GM21619 (cell line): Measurements from ENCODE around the gene ALPP.
"Not testable (repeated sequence)": the region's sequence is repeated elsewhere in the genome, so short reads cannot be mapped to it uniquely, and the experiment has no call there.

Experiments
- ATAC-seq: cut with Tn5 transposase; IDR thresholded peaks from one replicate; pipeline ENCODE4 v1.9.1; 2021; ENCODE audit not compliant: unreplicated experiment

ALPP gene

DNA sequence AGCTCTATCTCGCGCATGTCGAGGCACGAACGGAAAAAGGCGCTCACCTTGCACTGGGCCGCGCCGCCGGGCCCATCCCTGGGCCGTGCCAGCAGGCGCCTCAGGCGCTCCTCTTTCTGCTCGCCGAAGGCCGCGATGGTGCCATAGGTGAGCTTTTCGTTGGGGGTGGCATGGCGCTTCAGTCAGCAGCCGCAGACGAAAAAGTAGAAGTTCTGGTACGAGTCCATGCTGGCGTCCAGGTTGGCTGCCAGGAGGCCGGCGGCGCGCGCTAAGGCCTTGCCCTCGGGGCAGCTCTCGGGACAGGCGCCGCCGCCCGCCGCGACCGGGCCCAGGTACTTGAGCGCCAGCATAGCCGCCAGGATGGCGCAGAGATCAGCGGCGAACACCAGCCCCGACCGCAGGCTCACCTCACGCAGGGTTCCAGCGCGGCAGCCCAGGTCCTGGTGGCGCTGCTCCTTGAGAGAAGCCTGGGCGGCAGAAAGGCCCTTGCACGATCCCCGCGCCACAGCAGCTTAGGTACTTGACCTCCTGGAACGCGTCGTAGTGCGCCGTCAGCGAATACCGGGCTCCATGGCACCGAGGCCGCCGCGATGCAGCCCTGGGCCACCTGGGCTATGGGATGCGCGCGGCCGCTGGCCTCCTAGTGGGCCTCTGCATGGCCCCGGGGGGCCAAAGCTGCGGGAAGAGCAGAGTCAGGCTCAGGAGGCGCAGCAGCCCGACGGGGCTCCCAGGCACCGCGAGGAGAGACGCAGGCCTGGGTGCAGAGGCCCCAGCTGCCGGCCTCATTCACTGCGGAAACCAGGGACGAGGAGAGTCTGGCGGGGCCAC is 40.9 kb downstream of the ALPP start:
- ATAC-seq, result no peak

DNA sequence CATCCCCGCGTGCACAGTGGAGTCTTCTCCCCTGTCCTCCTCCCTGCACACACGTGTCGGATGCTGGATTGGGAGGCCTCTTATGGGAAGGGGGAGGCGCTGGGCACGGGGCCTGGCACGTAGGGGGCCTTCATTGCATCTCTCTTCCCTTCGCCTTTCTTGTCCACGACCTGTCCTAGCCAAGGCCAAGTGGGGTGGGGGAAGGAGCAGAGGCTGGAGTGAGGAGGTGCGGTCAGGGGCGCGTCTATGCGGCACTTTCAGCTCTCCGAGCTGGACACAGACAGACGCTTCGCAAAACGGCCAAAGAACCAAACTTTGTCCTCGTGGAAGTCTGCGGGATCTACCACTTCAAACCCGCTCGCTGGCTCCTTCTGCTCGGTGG is 41.5 kb downstream of the ALPP start:
- ATAC-seq, result no peak

DNA sequence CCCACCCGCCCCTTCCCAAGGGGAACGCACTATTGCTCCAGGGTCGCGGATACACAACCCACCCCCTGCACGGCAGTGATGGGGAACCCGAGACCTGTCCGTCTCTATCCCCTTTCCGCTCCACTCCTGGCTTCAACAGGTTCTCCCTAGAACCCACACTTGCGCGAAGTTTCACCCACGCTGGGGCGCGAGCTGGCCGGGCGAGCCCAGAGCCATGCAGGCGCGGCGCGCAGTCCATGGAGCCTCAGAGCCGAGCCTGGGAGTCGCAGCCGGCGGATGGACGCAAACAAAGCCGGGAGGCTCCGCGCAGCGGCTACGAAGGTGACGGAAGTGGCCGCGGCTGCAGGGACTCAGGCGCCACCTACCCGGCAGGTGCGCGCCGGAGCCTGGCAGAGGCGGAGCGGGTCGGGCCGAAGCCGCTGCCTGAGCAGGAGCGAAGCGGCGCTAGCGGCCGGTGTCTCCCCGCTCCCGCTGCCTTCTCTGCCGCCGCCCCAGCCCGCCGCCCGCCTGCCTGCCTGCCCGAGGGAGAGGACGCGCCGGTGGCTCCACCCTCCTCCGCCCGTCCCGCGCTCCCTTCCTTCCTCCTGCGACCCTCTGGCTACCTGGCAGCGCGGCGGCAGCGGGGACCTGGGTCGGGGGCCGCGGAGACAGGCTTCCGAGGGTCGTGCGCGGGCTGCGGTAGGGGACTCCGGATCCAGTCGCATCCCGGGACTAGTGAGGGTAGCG is 42.1 kb downstream of the ALPP start:
- ATAC-seq, result no peak

GRCh38 chr2:232421189-232421785 is 42.7 kb downstream of the ALPP start:
- ATAC-seq, result no peak

DNA sequence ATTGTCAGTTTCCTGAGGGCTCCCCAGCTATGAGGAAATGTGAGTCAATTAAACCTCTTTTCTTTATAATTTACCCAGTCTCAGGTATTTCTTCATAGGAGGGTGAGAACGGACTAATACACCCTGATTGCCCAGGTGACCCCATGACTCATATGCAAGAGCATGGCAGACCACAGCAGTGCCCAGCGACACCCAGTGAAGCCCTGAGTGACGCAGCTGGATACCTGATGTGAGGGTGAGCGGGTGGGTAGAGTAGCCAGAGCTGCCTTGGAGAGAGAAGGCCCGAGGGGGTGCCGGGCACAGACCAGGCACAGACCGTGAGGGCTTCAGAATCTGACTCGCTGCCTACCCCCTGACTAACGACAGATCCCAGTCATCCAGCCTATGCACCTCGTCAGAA is 43.5 kb downstream of the ALPP start:
- no peak for ATAC-seq

DNA sequence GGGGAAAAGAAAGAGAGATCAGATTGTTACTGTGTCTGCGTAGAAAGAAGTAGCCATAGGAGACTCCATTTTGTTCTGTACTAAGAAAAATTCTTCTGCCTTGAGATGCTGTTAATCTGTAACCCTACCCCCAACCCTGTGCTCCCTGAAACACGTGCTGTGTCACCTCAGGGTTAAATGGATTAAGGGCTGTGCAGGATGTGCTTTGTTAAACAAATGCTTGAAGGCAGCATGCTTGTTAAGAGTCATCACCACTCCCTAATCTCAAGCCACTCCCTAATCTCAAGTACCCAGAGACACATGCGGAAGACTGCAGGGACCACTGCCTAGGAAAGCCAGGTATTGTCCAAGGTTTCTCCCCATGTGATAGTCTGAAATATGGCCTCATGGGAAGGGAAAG is 44.4 kb downstream of the ALPP start:
- ATAC-seq, result not testable (repeated sequence)

DNA sequence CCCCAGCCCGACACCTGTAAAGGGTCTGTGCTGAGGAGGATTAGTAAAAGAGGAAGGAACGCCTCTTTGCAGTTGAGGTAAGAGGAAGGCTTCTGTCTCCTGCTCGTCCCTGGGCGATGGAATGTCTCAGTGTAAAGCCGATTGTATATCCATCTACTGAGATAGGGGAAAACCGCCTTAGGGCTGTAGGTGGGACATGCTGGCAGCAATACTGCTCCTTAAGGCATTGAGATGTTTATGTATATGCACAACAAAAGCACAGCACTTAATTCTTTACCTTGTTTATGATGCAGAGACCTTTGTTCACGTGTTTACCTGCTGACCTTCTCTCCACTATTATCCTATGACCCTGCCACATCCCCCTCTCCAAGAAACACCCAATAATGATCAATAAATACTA is 44.9 kb downstream of the ALPP start:
- ATAC-seq, result not testable (repeated sequence)

- no peak for ATAC-seq
These were observed 53.4 kb downstream of the ALPP start for GRCh38 chr2:232431705-232432590.
